HFFc6 (cell line): ENCODE data around the gene POU6F2. TPM values are rescaled to one million over a fixed set of nuclear protein-coding genes. Genes with fewer than 3 reads are reported as not detected.

ENCODE experiments used
- DNase-seq: peaks from one replicate; pipeline ENCODE4 v3.0.0-alpha.2; 2018
- H3K27ac Mint-ChIP-seq: 2 replicates; pipeline ENCODE4 v1.8.0; 2020; ENCODE audit warnings: mild to moderate bottlenecking, mixed read lengths
- H3K27me3 Mint-ChIP-seq: 2 replicates; pipeline ENCODE4 v1.8.0; 2021; ENCODE audit warnings: mild to moderate bottlenecking, moderate library complexity, mixed read lengths; ENCODE audit not compliant: insufficient read depth
- H3K36me3 Mint-ChIP-seq: 2 replicates; pipeline ENCODE4 v1.8.0; 2021; ENCODE audit warnings: low read depth, mixed read lengths
- H3K4me1 Mint-ChIP-seq: 2 replicates; pipeline ENCODE4 v1.8.0; 2020; ENCODE audit warnings: low read depth, mixed read lengths
- H3K4me3 Mint-ChIP-seq: 2 replicates; pipeline ENCODE4 v1.8.0; 2020; ENCODE audit warnings: mild to moderate bottlenecking, moderate library complexity, mixed read lengths
- H3K9me3 Mint-ChIP-seq: 2 replicates; pipeline ENCODE4 v1.8.0; 2020; ENCODE audit warnings: mild to moderate bottlenecking, mixed read lengths
- CTCF ChIP-seq: fragments of 200-600 bp; sonication (generic); IDR thresholded peaks from 2 replicates; pipeline ENCODE4 v1.5.0; 2021; ENCODE audit warnings: antibody characterized with exemption, mild to moderate bottlenecking
- total RNA-seq, 6 experiments: library from RNA; stranded (reverse); fragmentation: NEBNext Ultra II Directional; extraction: Animal tissue kit (Norgen Biotek cat#: 25700); gene quantifications; 2 replicates in 1 of 6; 3 replicates in 5 of 6; pipeline ENCODE4 v1.2.3, GENCODE V29; 2021

The POU6F2 gene
- total RNA-seq, 6 experiments from 2014 or later = not detected

DNA sequence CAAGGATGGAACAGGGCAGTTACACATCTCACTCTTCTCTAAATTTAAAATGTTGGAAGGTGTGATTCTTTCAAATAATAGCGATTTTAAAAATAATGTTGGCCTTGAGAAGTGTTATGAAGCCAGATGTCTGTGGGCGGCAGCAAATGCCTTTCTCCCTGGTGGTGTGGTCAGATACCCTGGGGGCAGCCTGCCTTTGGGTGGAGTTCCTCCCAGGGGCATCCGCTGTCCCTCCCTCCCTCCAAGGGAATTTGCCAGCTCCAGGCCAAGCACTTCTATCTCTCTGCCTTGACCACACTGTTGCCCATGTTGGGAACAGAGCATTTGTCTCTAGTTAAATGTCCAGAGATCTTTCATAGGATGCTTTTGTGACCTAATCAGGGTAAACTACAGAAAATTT lies 121.4 kb downstream of the POU6F2 start:
- peaks cover 1% of the 10 kb centered on the region; the same call in 1 of the 2 replicates for H3K27me3 Mint-ChIP-seq

DNA sequence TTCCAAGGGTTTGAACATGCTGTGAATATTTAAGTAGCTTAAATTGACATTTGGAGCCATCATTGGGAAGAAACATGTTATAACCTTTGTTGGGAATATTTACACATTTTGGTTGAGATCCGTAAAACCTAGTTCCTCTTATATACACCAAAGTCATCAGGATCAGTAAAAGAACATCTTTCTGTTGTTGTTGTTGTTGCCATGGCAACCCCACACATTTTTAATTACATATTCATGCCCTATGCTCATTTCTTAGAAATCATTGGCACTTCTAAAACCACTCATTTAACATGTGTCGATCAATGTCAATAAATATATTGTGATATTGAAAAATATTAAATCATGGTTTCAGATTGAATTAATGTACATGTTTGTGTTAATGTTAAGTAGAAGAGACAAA lies 122.6 kb downstream of the POU6F2 start:
- TF ChIP-seq CTCF = no peak
- H3K9me3 Mint-ChIP-seq = no peaks in the 10 kb centered on the region
- no peak overlapping the region for H3K4me3 Mint-ChIP-seq
- H3K27me3 Mint-ChIP-seq = peaks cover 1% of the 10 kb centered on the region; the same call in 1 of the 2 replicates
- H3K4me1 Mint-ChIP-seq = no peaks in the 10 kb centered on the region
- no peaks in the 10 kb centered on the region for H3K36me3 Mint-ChIP-seq
- DNase-seq = no peak
- H3K27ac Mint-ChIP-seq = no peak overlapping the region

More for the DNA sequence above, 121.4 kb downstream of the POU6F2 start:
- H3K27ac Mint-ChIP-seq = no peak overlapping the region
- DNase-seq = no peak
- no peak for TF ChIP-seq CTCF
- H3K4me3 Mint-ChIP-seq = no peak overlapping the region
- H3K4me1 Mint-ChIP-seq = no peaks in the 10 kb centered on the region
- no peaks in the 10 kb centered on the region for H3K36me3 Mint-ChIP-seq
- H3K9me3 Mint-ChIP-seq = no peaks in the 10 kb centered on the region

GRCh38 chr7:39102234-39102633 lies 124.5 kb downstream of the POU6F2 start:
- peaks cover 1% of the 10 kb centered on the region; the same call in 1 of the 2 replicates for H3K9me3 Mint-ChIP-seq
- no peak overlapping the region for H3K27ac Mint-ChIP-seq
- H3K4me3 Mint-ChIP-seq = no peak overlapping the region
- no peaks in the 10 kb centered on the region for H3K4me1 Mint-ChIP-seq
- TF ChIP-seq CTCF = no peak
- no peak for DNase-seq
- H3K36me3 Mint-ChIP-seq = no peaks in the 10 kb centered on the region
- peaks cover 1% of the 10 kb centered on the region; the same call in 1 of the 2 replicates for H3K27me3 Mint-ChIP-seq

DNA sequence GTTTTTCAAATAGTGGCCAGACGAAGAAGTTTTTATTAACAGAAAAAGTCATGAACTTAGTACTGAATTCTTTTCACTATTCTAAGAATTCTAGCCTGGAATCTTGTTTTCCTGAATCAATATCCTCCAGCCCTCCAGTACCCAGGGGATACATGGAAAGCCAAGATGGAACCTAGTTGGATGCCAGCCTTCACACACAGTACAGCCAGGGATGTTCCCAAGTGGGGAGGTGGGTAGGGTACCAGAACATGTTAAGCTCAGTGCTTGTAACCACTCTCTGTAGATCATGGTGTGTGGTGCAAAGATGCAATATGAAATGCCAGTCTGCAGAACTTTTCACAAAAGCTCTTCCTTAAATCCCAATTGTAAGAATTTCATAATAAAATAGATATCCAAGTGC lies 128.0 kb downstream of the POU6F2 start:
- Mint-ChIP-seq H3K36me3 (no peaks in the 10 kb centered on the region), H3K4me1 (no peaks in the 10 kb centered on the region), H3K9me3 (peaks cover 5% of the 10 kb centered on the region; the same call in 1 of the 2 replicates), H3K4me3 (no peak overlapping the region), H3K27ac (no peak overlapping the region), H3K27me3 (peaks cover 1% of the 10 kb centered on the region; the same call in 1 of the 2 replicates)
- TF ChIP-seq CTCF = no peak
- no peak for DNase-seq

- Mint-ChIP-seq H3K9me3 (no peaks in the 10 kb centered on the region), H3K27me3 (no peaks in the 10 kb centered on the region), H3K4me3 (no peak overlapping the region), H3K4me1 (no peaks in the 10 kb centered on the region), H3K27ac (no peak overlapping the region), H3K36me3 (no peaks in the 10 kb centered on the region)
- DNase-seq = no peak
- no peak for TF ChIP-seq CTCF
Observed at GRCh38 chr7:39125846-39126245, 148.1 kb downstream of the POU6F2 start.

- no peaks in the 10 kb centered on the region for H3K36me3 Mint-ChIP-seq
- no peak for TF ChIP-seq CTCF
- H3K4me3 Mint-ChIP-seq = no peak overlapping the region
- no peak overlapping the region for H3K27ac Mint-ChIP-seq
- no peaks in the 10 kb centered on the region for H3K9me3 Mint-ChIP-seq
- H3K4me1 Mint-ChIP-seq = no peaks in the 10 kb centered on the region
- DNase-seq = no peak
- peaks cover 2% of the 10 kb centered on the region; the same call in 1 of the 2 replicates for H3K27me3 Mint-ChIP-seq
Observed at GRCh38 chr7:39127058-39127457, 149.3 kb downstream of the POU6F2 start.
